Stimulated activated CD4-positive, alpha-beta T cell treated with anti-CD3 and anti-CD28 coated beads, TNF-alpha, amount 100 ng/mL, for 4 hours (primary cell): ENCODE measurements around the gene FBXO31.

Experiments used
- DNase-seq, 3 experiments: peaks; one replicate each; pipeline ENCODE4 v3.0.0-alpha.2; 2020; ENCODE audit warnings: low read depth in 3 of 3

FBXO31 gene

GRCh38 chr16:87309620-87310525 is 73.7 kb downstream of the FBXO31 start:
- DNase-seq, result no peak

- no peak for DNase-seq
These were observed 74.8 kb downstream of the FBXO31 start for GRCh38 chr16:87308826-87309225.

GRCh38 chr16:87306516-87306915 is 77.1 kb downstream of the FBXO31 start:
- no peak for DNase-seq

DNA sequence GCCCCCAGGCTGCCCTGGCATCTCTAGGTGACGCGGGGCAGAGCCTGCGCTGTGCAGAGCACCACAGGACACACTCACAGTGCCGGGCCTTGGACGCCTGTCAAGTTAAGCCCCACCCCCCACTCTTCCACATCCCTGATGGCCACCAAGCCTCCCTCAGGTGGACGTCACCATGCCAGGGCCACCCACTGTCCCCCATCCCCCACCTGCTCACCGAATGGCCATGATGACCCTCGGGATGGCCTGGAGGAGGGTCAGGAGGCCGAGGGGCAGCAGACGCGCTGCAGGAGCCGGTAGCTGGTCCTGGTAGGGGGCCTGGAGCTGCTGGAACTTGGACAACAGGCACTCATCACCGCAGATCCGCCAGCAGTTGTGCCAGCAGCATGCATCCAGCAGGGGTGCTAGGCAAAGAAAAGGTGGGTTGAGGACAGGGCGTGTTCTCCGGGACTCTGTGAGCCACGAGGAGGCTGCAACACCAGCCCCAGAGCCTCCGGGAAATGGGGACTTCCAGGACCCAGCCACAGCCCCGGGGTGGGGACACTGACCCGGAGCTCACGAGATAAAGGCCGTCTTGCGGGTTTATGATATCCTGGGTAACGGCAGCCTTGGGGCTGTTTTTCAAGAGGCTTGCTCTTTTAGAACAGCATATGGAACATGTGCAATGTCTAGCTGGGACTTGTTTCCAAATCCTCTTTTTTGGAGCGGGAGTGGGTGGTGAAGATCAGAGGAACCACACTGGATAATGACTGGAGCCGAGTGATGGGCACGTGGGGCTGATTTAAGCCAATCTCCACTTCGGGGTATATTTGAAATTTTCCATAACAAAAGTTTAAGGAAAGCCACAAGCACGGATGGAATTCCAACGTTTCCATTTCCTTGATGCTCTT is 77.8 kb downstream of the FBXO31 start:
- DNase-seq, result no peak

GRCh38 chr16:87304951-87305350 is 78.6 kb downstream of the FBXO31 start:
- no peak for DNase-seq

- no peak for DNase-seq
These were observed 79.5 kb downstream of the FBXO31 start for GRCh38 chr16:87303962-87304521.

DNA sequence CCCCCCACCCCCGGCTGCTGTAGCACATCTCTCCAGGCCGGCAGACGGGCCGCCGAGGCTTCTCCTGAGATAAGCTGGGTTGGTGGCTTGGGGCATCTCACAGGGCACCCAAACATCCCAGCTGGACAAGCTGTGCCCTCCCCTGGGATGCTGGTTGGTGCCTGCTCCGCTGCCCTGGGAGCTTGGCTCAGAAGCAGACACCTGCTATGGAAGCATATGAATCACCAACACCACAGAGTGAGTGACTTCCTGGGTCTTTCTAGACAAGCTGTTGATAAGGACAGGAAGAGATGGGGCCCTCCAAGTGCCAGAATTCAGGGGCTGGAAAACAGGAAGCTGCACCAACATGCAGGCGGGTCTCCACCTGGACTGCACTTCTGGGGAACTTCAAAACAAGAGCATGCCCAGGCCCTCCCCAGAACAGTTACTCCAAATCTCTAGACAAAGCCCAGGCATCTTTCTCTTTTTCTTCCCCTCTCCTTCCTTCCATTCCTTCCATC is 80.1 kb downstream of the FBXO31 start:
- no peak for DNase-seq

DNA sequence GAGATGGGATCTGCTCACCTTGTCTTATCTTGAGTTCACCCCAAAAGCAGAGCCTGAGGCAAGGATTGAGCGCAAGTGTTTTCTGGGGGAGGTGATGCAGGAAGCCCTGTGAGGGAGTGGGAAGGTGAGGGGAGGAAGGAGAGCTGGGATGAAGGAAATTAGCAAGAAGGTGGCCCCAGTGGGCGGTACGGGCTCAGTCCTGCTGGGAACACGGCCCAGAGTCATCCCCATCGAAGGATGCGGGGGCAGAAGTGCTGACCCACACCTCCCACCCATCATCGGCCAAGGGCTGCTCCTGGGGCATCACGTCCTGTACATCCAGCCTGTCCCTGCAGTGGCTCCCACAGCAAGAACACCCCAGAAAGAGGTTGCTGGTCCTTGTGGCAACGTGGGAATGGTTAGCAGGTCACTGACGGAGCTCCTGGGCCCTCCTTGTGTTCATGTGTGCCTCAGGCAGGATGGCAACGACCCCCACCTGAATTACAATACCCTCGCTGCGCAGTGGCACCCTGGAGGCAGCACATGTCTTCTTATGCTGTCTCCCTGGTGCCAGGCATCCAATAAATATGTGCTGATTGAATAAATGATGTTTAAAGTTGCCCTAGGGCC is 84.6 kb downstream of the FBXO31 start:
- no peak for DNase-seq

DNA sequence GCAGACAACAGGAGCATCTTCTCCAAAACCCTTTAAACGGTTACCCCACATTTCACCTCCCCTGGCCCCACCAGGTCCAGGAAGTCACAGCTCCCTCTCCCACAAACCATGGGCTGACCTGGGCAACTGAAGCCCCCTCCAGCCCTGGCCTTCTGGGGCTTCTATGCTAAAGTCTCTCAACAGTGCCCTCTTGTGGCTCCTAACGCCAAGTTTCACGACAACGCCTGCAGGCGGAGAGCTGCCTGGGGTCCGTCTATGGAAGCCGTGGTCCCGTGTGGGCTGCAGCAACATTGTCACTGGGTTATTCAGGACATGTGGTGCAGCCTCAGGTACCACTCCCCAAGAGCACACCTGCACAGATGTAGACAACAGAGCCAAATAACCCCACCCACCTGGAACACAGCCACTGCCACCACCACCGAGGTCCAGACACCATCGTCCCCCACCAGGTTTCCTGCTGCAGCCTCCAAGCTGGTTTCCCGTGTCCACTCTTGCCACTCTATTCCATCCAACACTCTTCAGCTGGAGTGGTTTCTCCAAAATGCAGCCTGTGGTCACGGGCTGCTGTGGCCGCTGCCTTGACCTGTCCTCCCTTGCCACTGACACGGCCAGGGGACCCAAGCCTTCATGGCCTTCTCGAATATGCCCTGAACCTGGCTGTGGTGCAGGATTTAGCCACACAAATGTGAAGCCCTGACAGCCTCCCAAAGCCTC is 85.5 kb downstream of the FBXO31 start:
- DNase-seq, result no peak

- no peak for DNase-seq
These were observed 86.2 kb downstream of the FBXO31 start for GRCh38 chr16:87297407-87297806.

DNA sequence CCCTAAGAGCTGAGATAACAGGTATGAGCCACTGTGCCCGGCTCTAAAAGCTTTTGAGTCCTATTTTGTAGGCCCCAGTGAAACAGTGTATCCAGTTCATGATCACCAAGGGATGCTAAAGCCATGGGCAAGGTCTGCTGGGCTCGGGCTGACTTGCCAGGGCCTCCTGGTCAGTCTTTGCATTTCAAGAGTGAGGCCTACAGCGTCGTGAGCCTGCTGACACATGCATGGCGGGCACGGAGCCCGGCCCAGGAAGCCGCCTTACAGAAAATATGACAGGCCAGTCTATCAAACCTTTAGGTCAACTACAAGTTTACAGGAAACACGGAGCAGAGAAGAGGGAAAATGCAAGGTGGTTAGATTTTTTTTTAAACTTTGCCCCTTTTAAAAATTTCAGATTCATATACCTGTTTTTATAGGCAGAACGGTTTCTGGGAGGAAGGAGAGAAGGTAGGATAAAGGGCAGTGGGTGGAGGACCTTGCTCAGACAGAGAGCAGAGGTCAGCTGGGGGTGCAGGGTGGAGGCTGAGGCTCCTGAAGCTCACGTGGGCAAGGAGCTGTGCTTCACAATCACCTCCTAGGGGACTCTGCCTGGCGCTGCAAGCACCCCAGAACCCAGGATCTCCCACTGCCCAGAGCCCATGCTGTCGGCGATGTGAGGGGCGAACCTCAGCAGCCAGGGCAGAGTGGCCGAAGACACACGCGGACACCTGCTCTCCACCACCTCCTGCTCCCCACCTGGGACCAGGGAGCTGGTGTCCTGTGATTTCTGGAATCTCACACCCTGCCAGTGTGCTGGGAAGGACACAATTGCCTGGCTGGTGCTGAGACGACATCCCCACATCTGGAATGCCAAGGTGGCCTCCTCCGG is 87.7 kb downstream of the FBXO31 start:
- no peak for DNase-seq

DNA sequence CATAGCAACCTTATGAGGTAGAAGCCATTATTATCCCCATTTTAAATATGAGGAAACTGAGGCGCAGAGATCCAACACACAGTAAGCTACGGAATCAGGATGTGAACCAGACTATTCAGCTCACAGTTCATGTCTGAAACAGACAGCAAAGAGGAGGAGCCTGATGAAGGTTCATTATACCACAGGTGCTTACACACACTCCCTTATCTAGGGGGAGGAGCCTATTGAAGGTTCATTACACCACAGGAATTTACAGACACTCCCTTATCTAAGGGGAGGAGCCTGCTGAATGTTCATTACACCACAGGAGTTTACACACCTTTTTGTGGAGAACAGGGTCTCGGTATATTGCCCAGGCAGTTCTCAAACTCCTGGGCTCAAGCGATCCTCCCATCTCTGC is 88.3 kb downstream of the FBXO31 start:
- no peak for DNase-seq

DNA sequence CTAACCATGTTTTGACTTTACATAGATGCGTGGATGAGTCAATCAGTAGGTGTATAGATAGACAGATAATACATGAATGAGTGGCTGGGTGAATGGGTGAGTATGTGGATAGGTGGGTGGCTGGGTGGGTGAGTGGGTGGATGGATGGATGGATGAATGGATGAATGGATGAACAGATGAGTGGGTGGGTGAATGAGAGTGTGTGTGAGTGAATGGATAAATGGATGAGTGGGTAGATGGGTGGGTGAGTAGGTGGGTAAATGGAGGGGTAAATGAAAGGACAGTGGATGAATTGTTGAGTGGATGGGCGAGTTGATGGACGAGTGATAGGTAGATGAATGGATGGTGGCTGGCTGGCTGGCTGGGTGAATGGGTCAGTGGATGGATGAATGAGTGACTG is 89.6 kb downstream of the FBXO31 start:
- DNase-seq, result no peak

DNA sequence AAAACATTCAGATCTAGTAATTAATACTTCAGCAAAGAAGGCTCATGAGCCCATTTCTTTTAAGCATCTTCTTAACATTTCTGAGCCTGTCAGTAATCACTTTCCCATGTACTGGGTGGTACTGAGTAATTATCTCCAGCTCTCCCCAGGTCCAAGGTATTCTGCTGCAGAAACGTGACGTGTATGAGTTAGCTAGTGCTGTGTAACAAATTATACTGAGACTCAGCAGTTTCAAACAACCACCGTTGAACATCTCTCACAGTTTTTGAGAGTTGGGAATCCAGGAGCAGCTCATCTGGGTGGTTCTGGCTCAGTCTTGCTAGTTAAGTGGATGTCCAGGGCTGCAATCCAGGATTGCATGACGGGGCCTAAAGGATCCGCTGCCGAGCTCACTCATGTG is 91.6 kb downstream of the FBXO31 start:
- no peak for DNase-seq

DNA sequence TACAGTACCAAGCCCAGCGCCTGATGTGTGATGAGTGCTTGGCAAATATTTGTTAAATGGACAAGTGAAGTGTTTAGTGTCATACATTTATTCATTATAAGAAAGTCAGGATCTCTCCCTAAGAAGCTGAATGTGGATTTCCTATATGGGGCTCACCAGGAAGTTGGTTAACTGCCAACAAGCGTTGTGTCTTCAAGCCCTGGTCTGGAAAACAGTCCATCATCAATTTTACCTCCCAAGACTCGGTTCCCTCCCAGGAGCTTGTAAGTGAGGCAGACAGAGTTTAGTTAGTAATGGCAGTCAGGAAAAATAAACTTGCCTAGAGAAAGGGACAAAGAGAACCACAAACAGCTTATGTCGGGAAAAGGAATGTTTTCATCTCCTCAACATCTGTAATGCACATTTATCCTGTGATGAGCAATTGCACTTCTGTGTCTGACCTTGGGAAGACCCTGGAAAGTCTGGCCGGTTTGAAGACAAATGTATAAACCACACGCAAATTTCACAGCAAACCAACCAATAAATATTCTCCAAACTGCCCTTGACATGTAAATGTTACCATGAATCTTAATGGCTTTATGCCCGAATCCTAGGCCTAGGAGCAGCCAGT is 94.7 kb downstream of the FBXO31 start:
- DNase-seq, result no peak

GRCh38 chr16:87286839-87287626 is 96.5 kb downstream of the FBXO31 start:
- DNase-seq, result no peak

GRCh38 chr16:87284183-87284582 is 99.4 kb downstream of the FBXO31 start:
- no peak for DNase-seq

DNA sequence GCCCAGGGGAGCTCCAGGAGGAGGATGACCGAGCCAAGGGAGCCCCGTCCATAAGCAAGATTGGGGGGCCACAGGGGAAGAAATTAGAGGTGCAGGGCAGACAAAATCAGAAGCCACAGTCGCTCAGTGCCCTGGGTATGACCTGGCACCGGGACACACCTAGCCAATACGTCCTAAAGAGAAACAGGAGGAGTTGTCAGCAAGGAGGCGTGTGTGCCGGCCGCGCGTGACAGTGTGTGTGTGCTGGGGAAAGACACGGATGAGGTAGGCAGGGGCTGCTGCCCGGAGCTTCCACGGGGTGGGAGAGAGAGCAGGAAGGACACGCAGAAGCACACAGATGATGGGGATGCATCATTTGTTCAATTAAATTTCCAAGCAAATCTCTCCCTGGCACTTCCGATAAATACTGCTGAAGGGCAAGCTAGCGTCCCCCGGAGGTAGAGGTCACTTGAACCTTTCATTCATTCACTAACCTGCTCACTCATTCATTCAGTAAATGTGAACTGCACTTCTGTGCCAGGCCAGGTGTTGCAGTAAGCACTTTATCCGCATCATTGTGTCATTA is 104.4 kb downstream of the FBXO31 start:
- no peak for DNase-seq
